Esophagus squamous epithelium (tissue), 5 donors: ENCODE results near the gene BRIP1. TPM values are rescaled to one million over a fixed set of nuclear protein-coding genes. Genes with fewer than 3 reads are reported as not detected.

Experiments used
- DNase-seq: peaks from one replicate; lab custom pipeline; 2025; lab: John Stamatoyannopoulos, UW
- H3K27ac ChIP-seq, 4 donors: fragments of 200-600 bp; sonication (generic); one replicate each; pipeline ENCODE4 v1.5.1; 2016 to 2019; ENCODE audit warnings: mild to moderate bottlenecking in 1 of 4
- H3K27me3 ChIP-seq, 4 donors: fragments of 200-600 bp; sonication (generic); 1 replicate in 3 of 4; 2 replicates in 1 of 4; pipeline versions ENCODE4 v1.5.1 to v1.6.0; 2017 to 2021; ENCODE audit warnings: antibody characterized with exemption in 1 of 4
- H3K36me3 ChIP-seq, 3 donors: fragments of 200-600 bp; sonication (generic); one replicate each; pipeline ENCODE4 v1.5.1; 2016 to 2019
- H3K4me1 ChIP-seq, 3 donors: fragments of 200-600 bp; sonication (generic); one replicate each; pipeline ENCODE4 v1.5.1; 2017 to 2019
- H3K4me3 ChIP-seq, 4 donors: fragments of 200-600 bp; sonication (generic); 1 replicate in 3 of 4; 2 replicates in 1 of 4; pipeline ENCODE4 v1.5.1; 2016 to 2019; ENCODE audit warnings: mild to moderate bottlenecking in 2 of 4, moderate library complexity in 1 of 4
- H3K9me3 ChIP-seq, 3 donors: fragments of 200-600 bp; sonication (generic); one replicate each; pipeline ENCODE4 v1.5.1; 2016 to 2019
- CTCF ChIP-seq, 6 experiments: fragments of 450-650 bp in 4 of 6; fragments of 200-600 bp in 2 of 6; sonication (generic) in 2 of 6; IDR thresholded peaks; one replicate each; pipeline ENCODE4 v1.5.1; 2016 to 2019; ENCODE audit warnings: antibody characterized with exemption in 6 of 6, mild to moderate bottlenecking in 4 of 6, moderate library complexity in 4 of 6
- POLR2A ChIP-seq, 4 donors: fragments of 450-650 bp; IDR thresholded peaks; one replicate each; pipeline ENCODE4 v1.6.1; 2017; ENCODE audit warnings: antibody characterized with exemption in 4 of 4, mild to moderate bottlenecking in 4 of 4, moderate library complexity in 3 of 4
- WGBS, 2 donors: methylation state at CpG; one replicate each; pipeline ENCODE4 v1.1.5; 2018; 5-methylcytosine and 5-hydroxymethylcytosine counted together
- intact Hi-C: fragments of 100-400 bp; cut with DNase I; formaldehyde crosslinking; loops from one replicate; pipeline ENCODE4 v1.15.0; 2022
- small RNA-seq, 4 donors: library from RNA; depleted of rRNA; stranded (forward); fragments of <200 nt; gene quantifications; one replicate each; pipeline ENCODE3, GENCODE V24; 2016
- total RNA-seq, 4 donors: library from RNA; depleted of rRNA; stranded (reverse); fragments of >200 nt; gene quantifications; one replicate each; pipeline ENCODE4 v1.1.0, GENCODE V29; 2016
- donor health status: DM: yes; HTN: yes; CAD: no.

The BRIP1 gene
- total RNA-seq, 4 donors from 2014 or later, result 1.6 to 7.0 (median 3.2) TPM

- H3K9me3 ChIP-seq, result peaks cover 0 to 5% (median 0%) of the 10 kb centered on the region in 3 donors
- H3K27me3 ChIP-seq, result peaks cover 0 to 28% (median 0%) of the 10 kb centered on the region in 4 donors
- intact Hi-C loops, result no loop called here
- TF ChIP-seq CTCF (IDR thresholded peaks at IDR 0.05) (no peak), POLR2A (IDR thresholded peaks at IDR 0.05) (no peak)
- H3K27ac ChIP-seq, result no peak overlapping the region
- no peak overlapping the region for H3K4me3 ChIP-seq
- no peaks in the 10 kb centered on the region for H3K4me1 ChIP-seq
- DNase-seq, result no peak
- no peaks in the 10 kb centered on the region for H3K36me3 ChIP-seq
Measured at GRCh38 chr17:61634011-61634539, 229.3 kb downstream of the BRIP1 start.

- 83 to 88% methylated on average over 1 of the region's 1 CpG for WGBS, 2 donors
- H3K9me3 ChIP-seq, result peaks cover 0 to 5% (median 0%) of the 10 kb centered on the region in 3 donors
- intact Hi-C loops, result no loop called here
- TF ChIP-seq POLR2A (IDR thresholded peaks at IDR 0.05) (no peak), CTCF (IDR thresholded peaks at IDR 0.05) (no peak)
- DNase-seq, result no peak
- peaks cover 0 to 29% (median 0%) of the 10 kb centered on the region in 4 donors for H3K27me3 ChIP-seq
- no peak overlapping the region for H3K27ac ChIP-seq
- H3K4me1 ChIP-seq, result no peaks in the 10 kb centered on the region
- H3K4me3 ChIP-seq, result no peak overlapping the region
- H3K36me3 ChIP-seq, result no peaks in the 10 kb centered on the region
Measured at GRCh38 chr17:61632826-61633225, 230.5 kb downstream of the BRIP1 start.

GRCh38 chr17:61631800-61632199, 231.5 kb downstream of the BRIP1 start:
- DNase-seq, result no peak
- Histone ChIP-seq H3K4me3 (no peak overlapping the region), H3K9me3 (peaks cover 0 to 5% (median 0%) of the 10 kb centered on the region in 3 donors), H3K4me1 (no peaks in the 10 kb centered on the region), H3K36me3 (no peaks in the 10 kb centered on the region), H3K27ac (no peak overlapping the region), H3K27me3 (peaks cover 0 to 23% (median 0%) of the 10 kb centered on the region in 4 donors)
- TF ChIP-seq CTCF (IDR thresholded peaks at IDR 0.05), result no peak
- no peak for TF ChIP-seq POLR2A (IDR thresholded peaks at IDR 0.05)
- intact Hi-C loops, result no loop called here
- WGBS, 2 donors, result 97 to 100% methylated on average over 1 of the region's 1 CpG

Small RNAs within 50 kb of the gene (small RNA-seq; reads per million reads assigned to genes)
- gene RF00019, result 0 reads per million in 4 donors

Other genes with a start within 250 kb of the BRIP1 start
- gene INTS2, start 64.5 kb upstream of the BRIP1 start, total RNA-seq, result 10 to 100 TPM in 3 of 4 donors, 1 to 10 TPM in 1; 7.6 to 11.8 (median 10.7) TPM
- 10 to 100 TPM; 24.3 to 69.0 (median 51.0) TPM for gene MED13, start 201.8 kb upstream of the BRIP1 start, total RNA-seq